ENCODE results near the gene RMND5A.

RMND5A gene

DNA sequence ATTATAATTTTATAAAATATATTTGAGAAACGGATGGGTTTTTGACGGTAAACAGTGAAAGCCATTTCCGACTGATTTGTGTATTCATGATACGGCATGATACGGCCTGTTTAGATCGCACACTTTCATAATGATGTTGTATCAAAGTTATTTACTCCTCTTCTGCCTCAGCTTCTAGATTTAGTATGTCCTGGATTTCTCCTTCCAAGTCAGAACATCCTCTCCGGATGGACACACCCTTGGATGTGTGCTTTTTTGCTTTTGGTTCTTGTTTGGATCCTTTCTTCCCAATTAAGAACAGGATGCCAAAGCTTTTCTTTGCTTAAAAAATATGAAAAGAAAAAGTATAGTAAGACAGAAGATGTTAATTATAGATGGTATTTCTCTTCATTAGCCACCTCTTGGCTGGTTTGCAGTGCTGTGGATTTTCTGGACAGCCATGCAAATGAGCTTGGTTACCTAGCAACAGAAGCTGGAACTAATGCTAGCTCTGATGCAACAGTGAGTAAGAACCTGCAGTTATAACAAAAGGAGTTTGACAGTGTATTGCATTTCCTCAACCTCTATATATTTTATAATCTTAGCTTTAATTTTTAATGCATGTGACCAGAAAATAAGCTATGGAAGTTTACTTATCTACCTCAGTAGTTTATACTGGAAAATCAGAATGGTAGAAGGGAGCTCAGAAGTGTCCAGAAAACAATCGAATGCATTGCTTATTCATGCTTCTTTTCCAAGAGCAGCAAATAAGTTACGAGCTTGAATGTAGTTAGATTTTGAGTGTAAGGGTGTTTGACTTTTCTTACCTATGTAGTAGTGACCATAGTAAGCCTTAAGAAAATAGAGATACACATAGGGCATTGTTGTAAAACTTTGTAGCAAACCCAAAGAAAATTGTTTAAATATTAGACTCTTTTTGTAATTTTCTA is 27.9 kb downstream of the RMND5A start:
- DNase-seq (ENCODE audit: low read depth) = peak; percentile 90
- Histone ChIP-seq H3K27me3 (replicated peaks; ENCODE audit: control insufficient read depth, insufficient read depth, low read length) (no peaks in the 10 kb centered on the region), H3K4me3 (ENCODE audit: low read length) (no peak overlapping the region), H3K36me3 (ENCODE audit: control insufficient read depth, insufficient read depth, low read length, severe bottlenecking) (peaks cover 24% of the 10 kb centered on the region), H3K9ac (ENCODE audit: low read length) (peak overlapping the region; percentile 33), H3K9me3 (ENCODE audit: control insufficient read depth, low read length) (peaks cover 14% of the 10 kb centered on the region), H3K4me1 (ENCODE audit: control insufficient read depth, insufficient read depth, low read length) (peaks cover 5% of the 10 kb centered on the region)

DNA sequence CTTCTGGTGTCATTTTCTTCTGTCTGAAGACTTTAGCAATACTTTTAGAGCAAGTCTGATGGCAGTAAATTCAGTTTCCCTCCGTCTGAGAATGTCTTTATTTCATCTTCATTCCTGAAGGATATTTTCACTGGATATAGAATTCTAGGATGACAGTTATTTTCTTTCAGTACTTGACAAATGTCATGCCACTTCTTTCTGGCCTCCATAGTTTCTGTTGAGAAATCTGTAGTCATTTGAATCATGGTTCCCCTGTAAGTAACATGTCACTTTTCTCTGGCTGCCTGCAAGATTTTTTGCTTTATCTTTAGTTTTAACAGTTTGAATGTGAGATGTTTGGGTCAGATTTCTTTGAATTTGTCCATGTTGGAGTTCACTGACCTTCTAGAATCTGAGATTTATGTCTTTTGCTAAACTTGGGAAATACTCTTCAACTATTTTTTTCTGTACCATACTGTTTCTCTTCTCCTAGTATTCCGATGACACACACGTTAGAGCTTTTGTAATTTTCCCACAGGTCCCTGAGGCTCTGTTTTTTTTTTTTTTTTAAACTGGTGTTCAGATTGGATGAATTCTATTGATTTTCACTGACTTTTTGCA is 30.2 kb downstream of the RMND5A start:
- H3K4me3 ChIP-seq (ENCODE audit: low read length) = no peak overlapping the region
- DNase-seq (ENCODE audit: low read depth) = no peak
- no peak overlapping the region for H3K9ac ChIP-seq (ENCODE audit: low read length)
- peaks cover 5% of the 10 kb centered on the region for H3K4me1 ChIP-seq (ENCODE audit: control insufficient read depth, insufficient read depth, low read length)
- H3K9me3 ChIP-seq (ENCODE audit: control insufficient read depth, low read length) = peaks cover 14% of the 10 kb centered on the region
- H3K36me3 ChIP-seq (ENCODE audit: control insufficient read depth, insufficient read depth, low read length, severe bottlenecking) = peaks cover 35% of the 10 kb centered on the region
- no peaks in the 10 kb centered on the region for H3K27me3 ChIP-seq (replicated peaks; ENCODE audit: control insufficient read depth, insufficient read depth, low read length)

DNA sequence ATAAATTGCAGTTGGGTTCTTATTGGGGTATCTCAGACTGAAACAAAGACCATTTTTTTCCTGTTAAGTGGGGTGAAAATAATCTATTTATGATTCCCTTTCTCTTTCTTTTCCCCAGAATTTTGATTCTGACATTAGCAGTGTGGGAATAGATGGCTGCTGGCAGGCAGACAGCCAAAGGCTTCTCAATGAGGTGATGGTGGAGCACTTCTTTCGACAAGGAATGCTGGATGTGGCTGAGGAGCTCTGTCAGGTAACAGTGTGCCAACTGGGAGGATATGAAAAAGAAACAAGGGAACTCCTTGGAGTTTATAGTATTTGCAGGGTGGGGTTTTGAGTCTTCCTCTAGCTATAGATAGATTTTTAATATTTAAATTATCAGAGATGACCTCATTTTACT is 31.7 kb downstream of the RMND5A start:
- peaks cover 14% of the 10 kb centered on the region for H3K9me3 ChIP-seq (ENCODE audit: control insufficient read depth, low read length)
- no peaks in the 10 kb centered on the region for H3K27me3 ChIP-seq (replicated peaks; ENCODE audit: control insufficient read depth, insufficient read depth, low read length)
- H3K4me3 ChIP-seq (ENCODE audit: low read length) = no peak overlapping the region
- no peak overlapping the region for H3K9ac ChIP-seq (ENCODE audit: low read length)
- no peak for DNase-seq (ENCODE audit: low read depth)
- H3K36me3 ChIP-seq (ENCODE audit: control insufficient read depth, insufficient read depth, low read length, severe bottlenecking) = peaks cover 42% of the 10 kb centered on the region
- peaks cover 5% of the 10 kb centered on the region for H3K4me1 ChIP-seq (ENCODE audit: control insufficient read depth, insufficient read depth, low read length)

DNA sequence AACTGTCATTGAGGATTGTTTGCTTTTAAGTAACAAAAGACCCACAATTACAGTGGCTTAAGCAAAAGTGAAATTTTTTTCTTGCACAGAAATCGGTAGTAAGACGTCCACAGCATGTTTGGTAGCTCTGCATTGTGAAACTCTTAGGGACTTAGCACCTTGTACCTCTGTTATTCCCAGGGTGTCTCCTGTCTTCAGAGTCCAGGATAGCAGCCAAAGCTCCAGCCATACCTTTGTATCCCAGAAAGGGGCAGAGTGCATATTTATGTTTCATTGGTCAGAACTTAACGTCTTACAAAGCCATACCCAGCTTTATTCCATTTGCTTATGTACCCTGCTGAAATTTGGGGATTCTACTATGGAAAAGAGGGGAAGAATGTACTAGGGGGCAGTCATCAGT is 32.8 kb downstream of the RMND5A start:
- Histone ChIP-seq H3K4me3 (ENCODE audit: low read length) (no peak overlapping the region), H3K4me1 (ENCODE audit: control insufficient read depth, insufficient read depth, low read length) (peaks cover 5% of the 10 kb centered on the region), H3K36me3 (ENCODE audit: control insufficient read depth, insufficient read depth, low read length, severe bottlenecking) (peaks cover 42% of the 10 kb centered on the region), H3K9ac (ENCODE audit: low read length) (no peak overlapping the region), H3K9me3 (ENCODE audit: control insufficient read depth, low read length) (peaks cover 14% of the 10 kb centered on the region), H3K27me3 (replicated peaks; ENCODE audit: control insufficient read depth, insufficient read depth, low read length) (no peaks in the 10 kb centered on the region)
- no peak for DNase-seq (ENCODE audit: low read depth)

DNA sequence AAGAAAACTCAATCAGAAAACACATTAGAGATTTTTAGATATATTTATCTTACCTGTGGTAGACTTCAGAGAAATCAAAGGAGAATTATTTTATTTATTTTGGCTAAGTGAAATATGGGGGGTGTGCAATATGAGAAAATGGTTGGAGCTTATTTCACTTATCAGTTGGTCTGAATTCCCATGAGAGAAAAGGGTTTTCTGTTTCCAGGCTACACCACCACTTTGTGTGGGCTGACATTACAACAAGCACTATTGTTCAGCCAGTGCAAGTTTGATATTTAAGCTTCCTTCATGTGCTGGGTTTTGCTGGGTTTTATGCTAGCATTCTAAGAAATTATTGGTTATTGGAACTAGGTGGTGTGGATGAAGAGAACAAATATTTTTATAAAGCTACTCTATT is 33.5 kb downstream of the RMND5A start:
- H3K27me3 ChIP-seq (replicated peaks; ENCODE audit: control insufficient read depth, insufficient read depth, low read length) = no peaks in the 10 kb centered on the region
- peaks cover 42% of the 10 kb centered on the region for H3K36me3 ChIP-seq (ENCODE audit: control insufficient read depth, insufficient read depth, low read length, severe bottlenecking)
- no peak overlapping the region for H3K9ac ChIP-seq (ENCODE audit: low read length)
- no peak for DNase-seq (ENCODE audit: low read depth)
- H3K9me3 ChIP-seq (ENCODE audit: control insufficient read depth, low read length) = peaks cover 14% of the 10 kb centered on the region
- peaks cover 2% of the 10 kb centered on the region for H3K4me1 ChIP-seq (ENCODE audit: control insufficient read depth, insufficient read depth, low read length)
- no peak overlapping the region for H3K4me3 ChIP-seq (ENCODE audit: low read length)

DNA sequence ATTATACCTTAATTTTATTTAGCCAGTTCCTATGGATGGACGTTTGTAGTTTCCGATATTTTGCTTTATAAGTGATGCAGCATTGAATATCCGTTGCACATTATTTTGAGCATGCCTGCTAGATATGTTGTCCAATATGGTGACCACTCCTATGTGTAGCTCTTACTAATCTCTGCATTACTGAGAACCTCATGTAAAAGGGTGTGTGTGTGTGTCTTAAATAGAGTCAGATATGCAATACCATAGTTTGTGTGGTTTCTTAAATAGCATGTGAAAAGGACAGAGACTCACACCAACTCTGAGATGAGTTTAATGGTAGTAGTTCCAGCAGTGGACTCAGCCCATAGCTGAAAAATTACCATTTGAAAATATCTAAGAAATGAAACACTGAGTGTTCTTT is 38.3 kb downstream of the RMND5A start:
- H3K4me3 ChIP-seq (ENCODE audit: low read length) = no peak overlapping the region
- H3K9me3 ChIP-seq (ENCODE audit: control insufficient read depth, low read length) = no peaks in the 10 kb centered on the region
- no peaks in the 10 kb centered on the region for H3K27me3 ChIP-seq (replicated peaks; ENCODE audit: control insufficient read depth, insufficient read depth, low read length)
- H3K36me3 ChIP-seq (ENCODE audit: control insufficient read depth, insufficient read depth, low read length, severe bottlenecking) = peaks cover 28% of the 10 kb centered on the region
- no peak overlapping the region for H3K9ac ChIP-seq (ENCODE audit: low read length)
- DNase-seq (ENCODE audit: low read depth) = no peak
- peaks cover 6% of the 10 kb centered on the region for H3K4me1 ChIP-seq (ENCODE audit: control insufficient read depth, insufficient read depth, low read length)

DNA sequence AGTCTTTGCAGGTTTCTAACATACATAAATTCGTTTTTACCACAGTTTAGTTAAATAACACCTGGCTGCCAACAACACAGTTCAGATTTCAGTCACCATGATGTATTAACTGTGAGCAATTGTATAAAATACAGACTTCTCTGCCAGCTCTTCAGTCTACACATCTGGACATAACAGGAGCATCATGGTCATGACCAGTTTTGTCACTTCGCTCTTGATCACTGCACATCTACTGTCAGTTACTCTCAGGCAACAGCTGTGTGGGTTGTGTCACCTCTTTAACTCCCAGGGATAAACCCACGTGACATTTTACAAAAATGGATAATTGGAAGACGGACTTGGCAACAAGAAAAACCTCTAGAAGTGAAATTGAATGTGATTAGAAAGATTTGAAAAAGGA is 40.3 kb downstream of the RMND5A start:
- H3K4me3 ChIP-seq (ENCODE audit: low read length) = no peak overlapping the region
- no peak for DNase-seq (ENCODE audit: low read depth)
- H3K9ac ChIP-seq (ENCODE audit: low read length) = no peak overlapping the region
- peaks cover 6% of the 10 kb centered on the region for H3K4me1 ChIP-seq (ENCODE audit: control insufficient read depth, insufficient read depth, low read length)
- H3K36me3 ChIP-seq (ENCODE audit: control insufficient read depth, insufficient read depth, low read length, severe bottlenecking) = peaks cover 17% of the 10 kb centered on the region
- H3K9me3 ChIP-seq (ENCODE audit: control insufficient read depth, low read length) = no peaks in the 10 kb centered on the region
- no peaks in the 10 kb centered on the region for H3K27me3 ChIP-seq (replicated peaks; ENCODE audit: control insufficient read depth, insufficient read depth, low read length)

DNA sequence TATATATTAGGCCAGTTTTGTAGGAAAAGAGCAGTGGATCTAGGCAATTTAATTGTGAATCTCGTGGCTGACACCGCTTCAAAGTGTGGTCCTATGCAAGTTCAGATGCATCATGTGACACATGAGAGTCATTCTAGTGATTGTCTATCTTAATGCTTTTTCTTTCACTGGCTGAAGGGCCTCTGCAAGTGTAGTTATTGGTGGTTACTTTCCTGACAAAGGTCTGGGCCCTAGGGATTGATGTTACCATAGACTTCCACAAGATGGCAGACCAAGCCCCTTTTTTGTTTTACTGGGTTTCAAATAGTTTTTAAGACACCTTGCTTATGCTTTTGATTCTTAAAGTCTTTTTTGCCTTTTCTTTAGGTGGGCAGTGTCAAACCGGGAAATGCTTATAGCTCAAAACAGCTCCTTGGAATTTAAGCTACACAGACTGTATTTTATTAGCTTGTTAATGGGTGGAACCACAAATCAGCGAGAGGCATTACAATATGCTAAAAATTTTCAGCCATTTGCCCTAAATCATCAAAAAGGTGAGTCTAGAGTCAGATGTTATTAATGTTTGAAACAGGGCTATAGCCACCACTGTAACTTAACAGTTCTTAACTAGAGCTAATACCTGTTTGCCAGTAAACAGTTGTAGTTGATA is 44.7 kb downstream of the RMND5A start:
- peak; percentile 67 for DNase-seq (ENCODE audit: low read depth)

DNA sequence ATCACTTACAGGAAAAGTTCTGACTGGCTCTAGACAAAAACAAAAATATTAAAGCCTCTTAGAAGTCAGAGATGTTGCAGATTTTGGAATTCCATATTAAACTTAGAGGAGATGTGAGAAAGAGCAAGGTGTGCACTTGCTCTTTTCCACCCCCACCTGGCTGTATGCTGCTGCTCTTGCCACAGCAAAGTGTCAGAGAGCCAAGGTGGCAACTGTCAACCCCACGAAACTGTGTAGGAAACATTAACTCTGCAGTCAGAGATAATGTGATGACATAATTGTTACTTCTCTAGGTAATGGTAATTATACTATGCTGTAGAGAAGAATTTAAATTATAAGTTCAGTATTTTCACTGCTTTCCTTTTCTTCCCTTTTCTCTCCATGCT is 45.2 kb downstream of the RMND5A start:
- Histone ChIP-seq H3K27me3 (replicated peaks; ENCODE audit: control insufficient read depth, insufficient read depth, low read length) (no peaks in the 10 kb centered on the region), H3K4me1 (ENCODE audit: control insufficient read depth, insufficient read depth, low read length) (peaks cover 7% of the 10 kb centered on the region), H3K4me3 (ENCODE audit: low read length) (no peak overlapping the region), H3K9me3 (ENCODE audit: control insufficient read depth, low read length) (no peaks in the 10 kb centered on the region), H3K9ac (ENCODE audit: low read length) (no peak overlapping the region), H3K36me3 (ENCODE audit: control insufficient read depth, insufficient read depth, low read length, severe bottlenecking) (peaks cover 30% of the 10 kb centered on the region)
- DNase-seq (ENCODE audit: low read depth) = no peak

More for the DNA sequence above, 44.7 kb downstream of the RMND5A start:
- no peak overlapping the region for H3K9ac ChIP-seq (ENCODE audit: low read length)
- H3K9me3 ChIP-seq (ENCODE audit: control insufficient read depth, low read length) = no peaks in the 10 kb centered on the region
- H3K4me3 ChIP-seq (ENCODE audit: low read length) = no peak overlapping the region
- peaks cover 7% of the 10 kb centered on the region for H3K4me1 ChIP-seq (ENCODE audit: control insufficient read depth, insufficient read depth, low read length)
- no peaks in the 10 kb centered on the region for H3K27me3 ChIP-seq (replicated peaks; ENCODE audit: control insufficient read depth, insufficient read depth, low read length)
- peaks cover 27% of the 10 kb centered on the region for H3K36me3 ChIP-seq (ENCODE audit: control insufficient read depth, insufficient read depth, low read length, severe bottlenecking)

DNA sequence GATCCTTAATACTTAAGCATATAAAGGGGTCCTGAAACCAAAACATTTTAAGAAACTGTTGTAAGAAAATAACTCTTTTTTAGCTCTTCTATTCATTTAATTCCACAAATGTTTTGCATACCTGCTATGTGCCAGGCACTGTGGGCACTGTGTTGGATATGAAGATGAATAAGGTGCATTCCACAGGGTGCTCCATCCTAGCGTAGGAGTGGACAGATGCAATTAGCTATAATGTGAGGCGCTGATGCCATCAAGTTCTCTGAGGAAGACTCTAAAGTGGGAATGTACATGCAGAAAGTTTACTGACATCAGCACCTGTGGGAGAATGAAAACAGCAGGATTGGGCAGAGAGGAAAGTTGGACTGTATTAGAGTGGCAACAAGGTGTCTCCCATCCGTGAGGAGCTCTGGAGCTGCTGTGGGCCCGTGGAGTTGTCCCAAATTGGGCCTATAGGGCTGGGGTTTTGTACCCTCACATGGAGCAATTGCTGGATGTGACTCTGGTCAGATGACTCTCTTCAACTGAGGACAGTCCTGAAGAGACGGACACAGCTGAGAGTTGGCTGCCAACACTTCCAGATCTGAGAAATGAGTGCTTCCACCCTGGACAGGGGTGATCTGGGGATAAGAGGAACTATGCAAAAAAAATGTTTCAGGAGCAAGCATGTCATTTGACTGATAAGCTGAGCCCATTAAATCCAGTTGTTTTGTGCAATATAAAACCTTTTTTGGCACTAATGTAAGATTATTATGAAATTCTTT is 48.3 kb downstream of the RMND5A start:
- H3K36me3 ChIP-seq (ENCODE audit: control insufficient read depth, insufficient read depth, low read length, severe bottlenecking) = peaks cover 50% of the 10 kb centered on the region

DNA sequence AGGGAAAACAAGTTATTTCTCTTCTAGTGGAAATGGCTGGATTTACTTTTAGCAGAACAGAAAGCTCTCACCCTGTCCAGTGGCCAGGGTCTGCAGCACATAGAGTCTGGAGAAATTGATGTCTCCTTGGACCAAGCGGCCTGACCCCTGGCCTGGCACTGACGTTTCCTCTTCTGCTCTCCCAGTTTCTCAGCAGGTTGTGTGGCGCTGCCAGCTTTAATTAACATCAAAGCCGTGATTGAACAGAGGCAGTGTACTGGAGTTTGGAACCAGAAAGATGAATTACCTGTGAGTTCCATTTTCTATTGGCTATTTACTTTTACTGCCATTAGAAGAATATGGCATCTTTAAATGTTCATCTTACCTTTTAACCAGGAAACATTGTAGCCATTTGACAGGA is 49.7 kb downstream of the RMND5A start:
- Histone ChIP-seq H3K9ac (ENCODE audit: low read length) (no peak overlapping the region), H3K9me3 (ENCODE audit: control insufficient read depth, low read length) (no peaks in the 10 kb centered on the region), H3K4me1 (ENCODE audit: control insufficient read depth, insufficient read depth, low read length) (peaks cover 7% of the 10 kb centered on the region), H3K27me3 (replicated peaks; ENCODE audit: control insufficient read depth, insufficient read depth, low read length) (no peaks in the 10 kb centered on the region), H3K4me3 (ENCODE audit: low read length) (no peak overlapping the region), H3K36me3 (ENCODE audit: control insufficient read depth, insufficient read depth, low read length, severe bottlenecking) (peaks cover 65% of the 10 kb centered on the region)
- DNase-seq (ENCODE audit: low read depth) = no peak

More for the DNA sequence above, 48.3 kb downstream of the RMND5A start:
- peaks cover 7% of the 10 kb centered on the region for H3K4me1 ChIP-seq (ENCODE audit: control insufficient read depth, insufficient read depth, low read length)
- no peak for DNase-seq (ENCODE audit: low read depth)
- H3K27me3 ChIP-seq (replicated peaks; ENCODE audit: control insufficient read depth, insufficient read depth, low read length) = no peaks in the 10 kb centered on the region
- no peak overlapping the region for H3K4me3 ChIP-seq (ENCODE audit: low read length)
- no peak overlapping the region for H3K9ac ChIP-seq (ENCODE audit: low read length)
- no peaks in the 10 kb centered on the region for H3K9me3 ChIP-seq (ENCODE audit: control insufficient read depth, low read length)
